HG02885 (cell line): ENCODE measurements around the gene PFKM.
"Not testable (repeated sequence)": the region's sequence is repeated elsewhere in the genome, so short reads cannot be mapped to it uniquely, and the experiment has no call there.

Experiments
- ATAC-seq: cut with Tn5 transposase; IDR thresholded peaks from one replicate; pipeline ENCODE4 v1.9.1; 2021; ENCODE audit warnings: mild to moderate bottlenecking; ENCODE audit not compliant: unreplicated experiment, poor library complexity

The PFKM gene

GRCh38 chr12:48155786-48156185 is 36.6 kb downstream of the PFKM start:
- not testable (repeated sequence) for ATAC-seq

- no peak for ATAC-seq
These were observed 37.5 kb downstream of the PFKM start for GRCh38 chr12:48156652-48157017.

DNA sequence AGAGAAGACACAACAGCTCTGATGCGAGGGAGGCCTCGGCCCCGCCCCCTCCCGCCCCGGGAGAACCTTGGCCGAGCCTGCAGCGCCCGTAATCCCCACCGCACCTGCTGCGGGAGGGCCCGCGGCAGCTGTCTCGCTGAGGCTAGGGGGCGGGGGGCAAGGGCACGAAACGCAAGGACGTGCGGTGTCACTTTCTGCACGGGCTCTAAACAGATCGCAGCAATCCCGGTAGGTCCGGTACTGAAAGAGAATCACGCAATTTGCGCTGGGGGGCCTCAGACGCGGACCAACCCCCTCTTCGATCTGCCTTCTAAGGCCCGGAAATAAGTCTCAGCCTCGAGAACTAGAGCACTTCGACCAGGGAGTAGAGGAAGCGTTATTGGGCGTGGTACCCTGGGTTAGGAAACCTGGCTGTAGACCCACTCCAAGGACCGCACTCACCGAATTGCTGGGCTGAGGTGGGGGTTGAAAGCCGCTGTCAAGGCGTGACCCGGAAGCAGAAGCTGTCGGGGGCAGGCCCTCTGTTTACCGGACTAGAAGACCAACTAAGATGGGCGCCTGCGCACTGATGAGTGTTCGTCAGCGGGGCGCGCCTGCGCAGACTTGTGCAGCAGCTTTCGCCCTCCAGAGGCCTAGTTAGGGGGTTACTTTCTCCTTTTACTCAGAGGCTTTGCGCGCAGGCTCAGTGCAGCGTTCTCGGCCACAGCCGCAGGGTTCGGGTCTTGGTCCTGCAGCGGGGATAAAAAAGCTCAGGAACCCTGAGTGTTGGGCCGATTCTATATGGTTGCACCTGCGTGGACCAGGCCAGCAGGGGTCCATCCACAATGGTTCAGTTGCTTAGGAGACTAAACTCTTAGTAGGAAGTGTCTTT is 38.1 kb downstream of the PFKM start, which contains the start of gene ASB8:
ASB8 (minus strand) TSS at position 498 of the 871 bp plus-strand sequence. CDS start 4,019 bp downstream, outside the sequence.
- peak; percentile 93 for ATAC-seq

DNA sequence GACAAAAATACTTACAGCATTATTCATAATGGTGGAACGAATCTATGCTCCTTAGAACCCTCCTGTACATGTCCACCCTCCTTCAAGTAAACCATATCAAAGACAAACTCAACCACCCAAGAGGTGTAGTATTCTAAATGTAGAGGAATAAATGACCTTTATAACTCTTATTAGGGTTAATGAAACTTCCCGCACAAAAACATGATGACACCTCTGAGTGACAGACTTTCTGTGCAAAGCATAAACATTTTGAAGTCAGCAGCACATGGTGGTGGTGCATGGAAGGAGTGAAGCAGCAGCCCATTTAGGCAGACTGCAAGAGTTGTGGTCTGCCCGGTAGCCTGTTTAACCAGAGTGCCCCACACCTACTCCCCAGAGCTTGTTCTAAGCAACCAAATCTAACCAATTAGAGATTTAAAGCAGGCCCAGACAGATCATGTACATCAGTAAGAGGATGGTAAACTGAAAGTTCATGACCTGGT is 38.8 kb downstream of the PFKM start:
- ATAC-seq: no peak

- no peak for ATAC-seq
These were observed 40.9 kb downstream of the PFKM start for GRCh38 chr12:48160046-48160445.

- no peak for ATAC-seq
These were observed 41.6 kb downstream of the PFKM start for GRCh38 chr12:48160807-48161206.

GRCh38 chr12:48163150-48163747 is 44.1 kb downstream of the PFKM start:
- no peak for ATAC-seq

DNA sequence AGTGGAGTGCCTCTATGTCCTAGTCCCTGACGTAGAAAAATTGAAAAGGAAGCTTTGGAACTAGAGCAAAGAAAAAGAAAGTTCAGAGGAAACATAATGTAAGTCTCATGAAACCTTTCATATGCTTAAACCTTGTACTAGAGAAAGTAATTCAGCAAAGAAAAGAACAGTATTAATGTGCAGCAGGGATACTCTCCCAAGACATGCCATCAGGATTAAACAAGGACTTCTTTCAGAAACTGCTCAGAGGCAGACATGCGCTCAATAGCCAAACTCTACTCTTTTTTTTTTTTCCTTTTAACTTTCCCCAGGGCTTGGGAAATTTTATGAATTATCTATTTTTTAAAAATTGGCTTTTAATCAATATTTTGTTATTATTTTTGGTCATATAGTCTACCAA is 45.3 kb downstream of the PFKM start:
- no peak for ATAC-seq

- ATAC-seq: no peak
These were observed 46.2 kb downstream of the PFKM start for GRCh38 chr12:48165089-48165981.

DNA sequence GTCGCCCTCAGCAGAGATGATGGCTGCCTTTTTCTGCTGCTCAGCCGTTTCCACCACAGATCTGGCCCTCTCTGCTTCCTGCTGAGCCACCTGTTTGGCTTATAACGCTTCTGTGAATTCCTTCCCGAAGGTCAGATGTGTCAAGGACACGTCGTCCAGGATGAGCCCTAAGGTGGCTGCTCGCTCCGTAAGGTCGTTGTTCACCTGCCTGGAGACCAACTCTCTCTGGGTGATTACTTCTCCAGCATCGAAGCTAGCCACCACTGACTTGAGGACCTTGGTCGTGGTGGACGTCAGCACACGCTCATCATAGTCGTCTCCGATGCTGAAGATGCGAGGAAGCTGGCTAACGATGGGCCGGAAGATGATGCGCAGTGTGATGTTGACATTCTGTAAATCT is 49.8 kb downstream of the PFKM start:
- no peak for ATAC-seq

DNA sequence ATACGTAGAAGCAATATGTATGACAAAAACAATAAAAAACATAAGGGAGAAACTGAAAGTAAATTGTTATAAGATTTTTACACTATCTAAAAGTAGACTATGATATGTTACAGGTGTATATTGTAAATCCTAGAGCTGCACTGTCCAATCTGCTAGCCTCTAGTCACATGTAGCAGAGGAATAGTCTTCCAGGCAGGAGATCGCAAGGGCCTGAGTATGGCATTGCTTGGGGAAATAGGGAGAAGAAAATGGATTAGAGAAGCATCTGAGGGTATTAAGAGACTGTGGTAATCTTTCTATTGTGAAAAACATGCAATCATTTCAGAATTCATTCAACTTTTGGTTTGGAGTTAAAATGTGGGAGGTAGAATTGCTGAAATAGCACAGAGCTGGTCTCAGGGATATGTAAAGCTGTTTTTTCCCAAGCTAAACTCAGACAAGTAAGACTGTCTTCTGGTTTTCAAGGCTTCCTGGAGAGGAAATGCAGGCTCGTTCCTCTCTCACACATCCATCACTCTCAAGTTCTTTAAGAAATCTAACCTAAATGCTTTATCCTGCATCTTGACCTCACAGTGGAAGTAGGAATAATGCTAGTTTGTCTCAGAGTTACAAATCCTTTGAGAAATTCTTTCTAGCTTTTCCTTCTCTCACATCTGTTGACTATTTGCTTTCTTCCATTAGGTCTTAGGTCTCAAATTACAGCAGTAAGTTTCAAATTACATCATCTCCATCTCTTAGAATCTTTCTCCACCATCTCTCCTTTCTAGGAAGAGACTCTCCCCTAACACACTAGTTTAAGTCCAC is 56.7 kb downstream of the PFKM start:
- no peak for ATAC-seq

- ATAC-seq: no peak
These were observed 57.2 kb downstream of the PFKM start for GRCh38 chr12:48176417-48176751.

DNA sequence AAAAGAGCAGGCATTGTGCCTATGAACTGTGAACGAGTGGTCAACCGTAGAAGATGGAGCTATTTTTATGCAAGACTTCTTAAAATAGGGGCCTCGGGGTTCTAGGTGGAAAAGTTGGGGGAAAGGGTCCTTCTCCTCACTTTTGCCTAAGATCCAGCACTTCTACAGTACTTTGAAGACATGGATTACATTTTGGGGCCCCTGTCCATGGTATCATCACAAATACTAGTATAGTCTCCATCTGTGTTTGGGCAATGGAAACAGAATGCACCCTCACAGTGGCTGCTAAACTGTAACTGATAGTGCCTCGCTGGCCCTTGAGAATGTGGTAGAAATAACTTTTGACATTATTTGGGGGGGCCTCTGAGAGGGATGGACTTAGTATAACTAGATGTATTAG is 58.8 kb downstream of the PFKM start:
- no peak for ATAC-seq

GRCh38 chr12:48179466-48179865 is 60.3 kb downstream of the PFKM start:
- ATAC-seq: no peak

GRCh38 chr12:48180424-48180823 is 61.3 kb downstream of the PFKM start:
- ATAC-seq: no peak

- no peak for ATAC-seq
These were observed 61.8 kb downstream of the PFKM start for GRCh38 chr12:48180857-48181495.

DNA sequence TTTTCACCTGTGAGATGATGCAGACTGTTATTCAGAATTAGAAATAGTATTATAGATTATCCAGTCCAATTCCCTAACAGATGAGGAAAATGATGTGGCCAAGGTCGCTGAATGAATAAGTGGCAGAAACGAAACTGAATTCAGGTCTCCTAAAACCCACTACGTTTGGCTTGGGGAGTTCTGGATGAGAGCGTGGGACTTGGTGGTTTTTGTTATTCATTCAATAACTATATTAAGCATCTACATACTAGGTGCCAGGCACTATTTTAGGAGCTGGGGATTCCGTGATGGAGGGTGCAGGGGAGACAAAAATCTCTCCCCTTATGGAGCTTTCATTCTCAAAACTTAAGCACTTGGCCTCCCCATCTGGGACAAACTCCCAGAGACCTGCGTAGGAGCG is 63.5 kb downstream of the PFKM start:
- no peak for ATAC-seq

DNA sequence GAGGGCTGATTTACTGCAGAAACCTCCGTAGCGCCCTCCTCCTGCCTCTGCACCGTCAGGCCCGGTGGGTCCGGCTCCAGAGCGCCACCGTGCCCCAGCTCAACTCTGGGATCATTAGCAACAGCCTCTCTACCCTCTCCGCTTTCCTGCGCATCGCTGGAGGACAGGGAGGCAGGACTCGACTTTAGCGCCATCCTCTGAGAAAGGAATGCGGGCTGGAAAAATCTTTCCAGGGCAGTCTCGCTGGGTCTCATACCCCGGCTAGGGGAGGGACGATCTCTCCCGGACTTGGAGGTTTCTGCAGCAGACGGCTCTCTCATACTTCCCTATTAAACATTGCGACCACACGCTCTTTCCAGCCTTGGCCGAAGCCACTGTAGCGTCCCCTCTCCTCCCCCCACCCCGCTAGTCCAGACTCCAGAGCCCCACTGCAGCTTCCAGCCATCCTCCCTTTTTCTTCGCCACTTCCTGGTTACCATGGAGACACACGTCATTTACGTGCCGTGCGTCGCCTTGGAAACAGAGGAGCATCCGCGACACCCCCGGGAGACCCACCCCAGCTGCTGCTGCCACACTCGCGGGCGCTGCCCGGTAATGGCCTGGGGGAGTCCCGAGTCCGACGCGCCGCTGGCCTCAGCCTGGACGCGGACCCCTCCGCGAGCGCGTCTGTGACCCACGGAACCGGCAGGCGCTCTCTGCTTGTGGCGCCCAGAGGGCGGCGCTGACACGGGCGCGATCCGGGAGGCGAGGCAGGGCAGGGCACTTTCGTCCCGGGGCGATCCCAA is 64.1 kb downstream of the PFKM start, which contains the start of gene CCDC184:
CCDC184 (plus strand) TSS at position 554 of the 785 bp plus-strand sequence. CDS start 479 bp downstream, outside the sequence.
- peak; percentile 81 for ATAC-seq
